ENCODE results near the gene PRM2.

- TF ChIP-seq POLR2AphosphoS5 (IDR thresholded peaks at IDR 0.05; ENCODE audit: low read depth, low read length): no peak
- TF ChIP-seq TAF1 (IDR thresholded peaks at IDR 0.05; ENCODE audit: borderline replicate concordance, low read depth, low read length): no peak
- TF ChIP-seq EZH2phosphoT487 (IDR thresholded peaks at IDR 0.05; ENCODE audit: borderline replicate concordance, low read depth): no peak
- TF ChIP-seq CTCF (IDR thresholded peaks at IDR 0.05): no peak
- TF ChIP-seq EP300 (IDR thresholded peaks at IDR 0.05; ENCODE audit: borderline replicate concordance in 1 of 2, low read depth in 1 of 2, low read length in 1 of 2): no peak
- TF ChIP-seq USF2 (IDR thresholded peaks at IDR 0.05; ENCODE audit: borderline replicate concordance, low read depth, low read length): no peak
- TF ChIP-seq NRF1 (IDR thresholded peaks at IDR 0.05; ENCODE audit: low read depth, low read length): no peak
- no peak for TF ChIP-seq REST (IDR thresholded peaks at IDR 0.05; ENCODE audit: low read depth, low read length)
Observed at GRCh38 chr16:11248133-11248532, 28.1 kb downstream of the PRM2 start.

Measured in SK-N-SH (cell line).